Psoas muscle (tissue), 8 donors: Measurements from ENCODE around the gene SRRM2. TPM values are rescaled to one million over a fixed set of nuclear protein-coding genes. Genes with fewer than 3 reads are reported as not detected.

ENCODE experiments used
- ATAC-seq, 4 donors: fragments of 200-7000 bp; cut with Tn5 transposase; one replicate each; pipeline ENCODE4 v1.9.1; 2020; ENCODE audit warnings: moderate library complexity in 3 of 4, mild to moderate bottlenecking in 2 of 4
- DNase-seq, 2 donors: peaks; one replicate each; pipeline ENCODE4 v3.0.0-alpha.2; 2020
- H3K27ac ChIP-seq: fragments of 200-600 bp; one replicate; pipeline ENCODE4 v1.8.0; 2022
- H3K27me3 ChIP-seq, 3 donors: fragments of 200-600 bp in 1 of 3; one replicate each; pipeline versions ENCODE4 v1.6.1 to v1.8.0; 2013 to 2022; ENCODE audit warnings: low read length in 2 of 3, mild to moderate bottlenecking in 2 of 3, moderate library complexity in 1 of 3; ENCODE audit not compliant: insufficient read depth in 3 of 3
- H3K36me3 ChIP-seq, 2 donors: fragments of 200-600 bp in 1 of 2; one replicate each; pipeline versions ENCODE4 v1.6.1 to v1.8.0; 2013 to 2022; ENCODE audit warnings: low read depth in 1 of 2, mild to moderate bottlenecking in 1 of 2, moderate library complexity in 1 of 2; ENCODE audit not compliant: insufficient read depth in 1 of 2
- H3K4me1 ChIP-seq: fragments of 200-600 bp; one replicate; pipeline ENCODE4 v1.8.0; 2022
- H3K4me3 ChIP-seq: fragments of 200-600 bp; one replicate; pipeline ENCODE4 v1.8.0; 2022; ENCODE audit warnings: mild to moderate bottlenecking
- H3K9me3 ChIP-seq: fragments of 200-600 bp; one replicate; pipeline ENCODE4 v1.8.0; 2022
- WGBS, 3 donors: extraction: QIAGEN DNeasy Blood & Tissue Kit; methylation state at CpG; one replicate each; pipeline versions ENCODE4 v1.1.6 to v1.1.7; 2013; 5-methylcytosine and 5-hydroxymethylcytosine counted together
- intact Hi-C, 2 donors: fragments of 100-400 bp; cut with DNase I; formaldehyde crosslinking; loops; one replicate each; pipeline versions ENCODE4 v1.11.0 to v1.14.2; 2022
- polyA plus RNA-seq, 3 donors: library from polyadenylated mRNA; stranded (reverse); fragments of 200-250 nt; gene quantifications; one replicate each; pipeline ENCODE4 v1.2.3, GENCODE V29; 2013
- total RNA-seq, 4 donors: library from RNA; stranded (reverse); fragmentation: NEBNext Ultra II Directional in 2 of 4; extraction: Animal tissue kit (Norgen Biotek cat#: 25700) in 2 of 4; gene quantifications; one replicate each; pipeline versions ENCODE4 v1.2.1 to v1.2.4, GENCODE V29; 2021 to 2023
- TF ChIP-seq, protein P1 (sequence below): fragments of 200-600 bp; IDR thresholded peaks from one replicate; pipeline ENCODE4 v1.8.0; 2022; ENCODE audit warnings: antibody characterized with exemption
- donor health status: healthy with polysubstance abuse.
- donor health status: DM: no; HTN: no; CAD: no; lungs with moderate emphysema.
- donor health status: Bipolar disorder and iron deficiency.
- donor health status: healthy.
- donor health status: DM: yes; HTN: yes; CAD: no.
- donor health status: DM: no; HTN: no; CAD: no.
- donor health status: DM: no; HTN: no; CAD: no.
- donor health status: DM: yes; HTN: yes; CAD: no.

Gene SRRM2
- total and polyA plus RNA-seq, 7 donors, result 183 to 413 (median 277) TPM

DNA sequence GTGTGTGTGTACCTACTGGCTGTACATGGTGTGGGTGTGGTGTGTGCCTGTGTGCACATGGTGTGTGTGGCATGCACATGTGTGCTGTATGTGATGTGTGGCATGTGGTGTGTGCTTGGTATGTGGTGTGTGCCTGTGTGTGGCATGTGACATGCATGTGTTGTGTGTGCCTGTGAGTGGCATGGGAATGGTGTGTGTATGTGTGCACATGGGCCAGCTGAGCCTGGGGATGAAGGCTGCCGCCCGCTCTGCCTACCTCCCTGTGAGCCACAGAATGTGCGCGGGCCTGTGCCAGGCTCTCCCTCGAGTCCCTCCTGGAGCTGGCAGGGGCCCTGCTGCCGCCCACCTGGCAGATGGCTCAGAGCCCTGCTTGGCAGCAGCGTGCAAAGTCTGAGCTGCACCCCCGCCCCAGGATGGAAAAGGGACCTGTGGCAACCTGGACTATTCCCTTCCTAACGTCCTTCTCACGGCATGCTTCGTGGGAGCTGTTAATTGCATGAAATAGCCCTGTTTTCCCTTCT, 41.7 kb upstream of the SRRM2 start:
- no peak overlapping the region for H3K27ac ChIP-seq
- ATAC-seq, result no peak
- no peaks in the 10 kb centered on the region for H3K27me3 ChIP-seq
- no peak overlapping the region for H3K4me3 ChIP-seq
- no peaks in the 10 kb centered on the region for H3K4me1 ChIP-seq
- DNase-seq, result no peak
- 48 to 60% (median 48%) methylated on average over 10 to 11 of the region's 11 CpGs for WGBS, 3 donors
- intact Hi-C loops, result no loop called here
- TF ChIP-seq, protein P1, sequence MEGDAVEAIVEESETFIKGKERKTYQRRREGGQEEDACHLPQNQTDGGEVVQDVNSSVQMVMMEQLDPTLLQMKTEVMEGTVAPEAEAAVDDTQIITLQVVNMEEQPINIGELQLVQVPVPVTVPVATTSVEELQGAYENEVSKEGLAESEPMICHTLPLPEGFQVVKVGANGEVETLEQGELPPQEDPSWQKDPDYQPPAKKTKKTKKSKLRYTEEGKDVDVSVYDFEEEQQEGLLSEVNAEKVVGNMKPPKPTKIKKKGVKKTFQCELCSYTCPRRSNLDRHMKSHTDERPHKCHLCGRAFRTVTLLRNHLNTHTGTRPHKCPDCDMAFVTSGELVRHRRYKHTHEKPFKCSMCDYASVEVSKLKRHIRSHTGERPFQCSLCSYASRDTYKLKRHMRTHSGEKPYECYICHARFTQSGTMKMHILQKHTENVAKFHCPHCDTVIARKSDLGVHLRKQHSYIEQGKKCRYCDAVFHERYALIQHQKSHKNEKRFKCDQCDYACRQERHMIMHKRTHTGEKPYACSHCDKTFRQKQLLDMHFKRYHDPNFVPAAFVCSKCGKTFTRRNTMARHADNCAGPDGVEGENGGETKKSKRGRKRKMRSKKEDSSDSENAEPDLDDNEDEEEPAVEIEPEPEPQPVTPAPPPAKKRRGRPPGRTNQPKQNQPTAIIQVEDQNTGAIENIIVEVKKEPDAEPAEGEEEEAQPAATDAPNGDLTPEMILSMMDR, result no peak
- H3K9me3 ChIP-seq, result no peaks in the 10 kb centered on the region
- H3K36me3 ChIP-seq, result peaks cover 0 to 32% of the 10 kb centered on the region in 2 donors

DNA sequence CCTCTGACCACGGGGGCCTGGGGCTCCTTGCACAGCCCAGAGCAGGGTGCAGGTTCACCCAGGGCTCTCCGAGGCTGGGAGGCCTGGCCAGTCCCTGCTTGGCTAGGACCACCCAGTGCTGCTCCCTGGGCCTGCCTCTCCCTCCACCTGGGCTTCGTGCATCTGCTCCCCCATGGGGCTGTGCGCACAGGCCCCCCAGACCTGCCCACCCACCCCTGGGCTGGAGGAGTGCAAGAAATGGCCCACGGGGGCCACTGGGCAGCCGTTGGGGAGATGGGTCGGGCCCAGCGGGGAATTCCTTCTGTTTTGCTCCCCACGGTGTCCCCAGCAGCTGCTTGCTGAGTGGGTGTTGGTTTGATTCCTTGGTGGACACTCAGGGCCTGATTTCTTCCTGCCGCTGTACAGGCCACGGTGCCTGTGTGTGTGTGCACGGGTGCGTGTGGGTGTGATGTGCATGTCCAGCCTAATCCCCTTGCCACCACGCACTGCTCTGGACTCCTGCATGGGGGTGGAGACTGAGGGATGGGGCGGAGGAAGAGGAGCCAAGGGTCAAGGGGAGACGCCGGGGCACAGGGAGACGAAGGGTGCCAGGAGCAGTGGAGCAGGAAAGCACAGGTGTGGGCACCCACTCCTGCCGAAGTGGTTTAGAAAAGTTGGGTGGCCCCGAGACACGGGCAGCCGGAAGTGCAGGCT, 40.9 kb upstream of the SRRM2 start:
- Histone ChIP-seq H3K27ac (no peak overlapping the region), H3K27me3 (no peaks in the 10 kb centered on the region), H3K9me3 (no peaks in the 10 kb centered on the region), H3K36me3 (peaks cover 0 to 29% of the 10 kb centered on the region in 2 donors), H3K4me3 (no peak overlapping the region), H3K4me1 (no peaks in the 10 kb centered on the region)
- ATAC-seq, result peak in 1 of 4 donors; percentile 9
- WGBS, 3 donors, result 43 to 51% (median 51%) methylated on average over 18 to 22 of the region's 22 CpGs
- TF ChIP-seq, protein P1, result no peak
- intact Hi-C loops, result no loop called here
- DNase-seq, result peak in 1 of 2 donors; percentile 14

DNA sequence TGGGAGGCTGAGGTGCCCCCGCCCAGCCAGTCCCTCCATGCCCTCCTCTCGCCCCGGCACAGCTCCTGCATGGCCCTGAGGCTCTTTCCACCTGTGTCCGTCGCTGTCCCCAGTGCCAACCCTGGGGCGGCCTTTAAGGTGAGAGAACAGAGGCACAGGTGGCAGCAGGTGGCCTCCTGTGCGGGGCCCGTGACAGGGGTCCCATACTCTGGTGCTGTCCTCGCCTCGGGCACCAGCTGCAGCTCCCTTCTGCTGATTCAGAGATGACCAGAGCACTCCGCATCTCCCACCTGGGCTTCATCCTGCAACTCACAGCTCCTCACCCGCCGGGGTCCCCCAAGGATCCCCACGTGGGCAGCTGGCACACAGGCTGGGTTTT, 40.4 kb upstream of the SRRM2 start:
- ATAC-seq (no peak), DNase-seq (no peak)
- Histone ChIP-seq H3K36me3 (peaks cover 0 to 29% of the 10 kb centered on the region in 2 donors), H3K27me3 (no peaks in the 10 kb centered on the region), H3K9me3 (no peaks in the 10 kb centered on the region), H3K4me3 (no peak overlapping the region), H3K4me1 (no peaks in the 10 kb centered on the region), H3K27ac (no peak overlapping the region)
- intact Hi-C loops, result no loop called here
- WGBS, 3 donors, result 67 to 71% (median 68%) methylated on average over 12 to 14 of the region's 14 CpGs
- TF ChIP-seq, protein P1, result no peak

DNA sequence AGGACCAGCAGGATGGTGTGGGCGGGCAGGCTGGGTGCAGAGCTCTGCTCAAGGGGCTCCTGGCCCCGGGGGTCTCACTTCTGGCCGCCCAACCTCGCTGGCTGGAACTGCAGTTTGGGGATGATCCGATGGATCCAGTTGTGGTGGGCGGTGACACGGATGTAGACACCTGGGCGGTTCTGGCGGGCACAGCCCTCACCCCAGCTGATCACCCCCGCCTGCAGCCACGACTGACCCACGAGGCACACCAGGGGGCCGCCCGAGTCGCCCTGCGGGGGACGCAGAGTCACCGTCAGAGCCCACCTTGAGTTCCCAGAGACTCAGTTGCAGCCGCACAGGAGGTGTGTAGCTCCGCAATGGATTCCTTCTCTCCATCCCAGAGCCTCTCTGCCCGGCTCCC, 39.9 kb upstream of the SRRM2 start:
- 71 to 77% (median 73%) methylated on average over 13 to 21 of the region's 21 CpGs for WGBS, 3 donors
- H3K27me3 ChIP-seq, result no peaks in the 10 kb centered on the region
- H3K4me1 ChIP-seq, result no peaks in the 10 kb centered on the region
- H3K36me3 ChIP-seq, result peaks cover 0 to 26% of the 10 kb centered on the region in 2 donors
- intact Hi-C loops, result no loop called here
- ATAC-seq (no peak), DNase-seq (no peak)
- TF ChIP-seq, protein P1, result no peak
- H3K27ac ChIP-seq, result no peak overlapping the region
- H3K4me3 ChIP-seq, result no peak overlapping the region
- no peaks in the 10 kb centered on the region for H3K9me3 ChIP-seq

DNA sequence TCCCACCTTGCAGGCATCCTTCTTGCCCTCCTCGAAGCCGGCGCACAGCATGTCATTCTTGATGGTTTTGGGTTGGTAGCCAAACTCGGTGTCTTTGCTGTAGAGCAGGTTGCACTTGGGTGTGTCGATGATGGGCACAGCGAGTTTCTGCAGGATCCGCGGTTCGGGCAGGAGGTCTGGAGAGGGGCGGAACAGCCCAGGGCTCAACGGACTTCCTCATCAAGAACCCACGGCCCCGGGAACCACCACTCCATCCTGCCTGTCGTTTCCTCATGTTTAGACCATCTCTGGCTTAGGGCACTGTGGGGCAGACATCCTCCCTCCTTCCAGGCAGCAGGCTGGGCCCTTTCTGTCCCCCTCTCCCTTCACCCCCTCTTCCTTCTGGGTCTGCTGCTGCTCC, 38.9 kb upstream of the SRRM2 start:
- H3K27me3 ChIP-seq, result no peaks in the 10 kb centered on the region
- DNase-seq (no peak), ATAC-seq (no peak)
- TF ChIP-seq, protein P1, result no peak
- 79 to 81% (median 80%) methylated on average over 14 of the region's 14 CpGs for WGBS, 3 donors
- no peaks in the 10 kb centered on the region for H3K9me3 ChIP-seq
- intact Hi-C loops, result no loop called here
- H3K36me3 ChIP-seq, result peaks cover 0 to 16% of the 10 kb centered on the region in 2 donors
- no peak overlapping the region for H3K27ac ChIP-seq
- no peak overlapping the region for H3K4me3 ChIP-seq
- no peaks in the 10 kb centered on the region for H3K4me1 ChIP-seq
